ENCODE data around the gene GRK2. TPM values are rescaled to one million over a fixed set of nuclear protein-coding genes. Genes with fewer than 3 reads are reported as not detected.

Gene GRK2
- total and polyA plus RNA-seq, 2 of the 8 experiments (the other 6 are each of a cell fraction or from before 2014, with no cell fraction given) = 47.3 to 49.7 TPM

GRCh38 chr11:67291481-67292381 is 25.5 kb downstream of the GRK2 start (continued):
- TF ChIP-seq, protein P1, sequence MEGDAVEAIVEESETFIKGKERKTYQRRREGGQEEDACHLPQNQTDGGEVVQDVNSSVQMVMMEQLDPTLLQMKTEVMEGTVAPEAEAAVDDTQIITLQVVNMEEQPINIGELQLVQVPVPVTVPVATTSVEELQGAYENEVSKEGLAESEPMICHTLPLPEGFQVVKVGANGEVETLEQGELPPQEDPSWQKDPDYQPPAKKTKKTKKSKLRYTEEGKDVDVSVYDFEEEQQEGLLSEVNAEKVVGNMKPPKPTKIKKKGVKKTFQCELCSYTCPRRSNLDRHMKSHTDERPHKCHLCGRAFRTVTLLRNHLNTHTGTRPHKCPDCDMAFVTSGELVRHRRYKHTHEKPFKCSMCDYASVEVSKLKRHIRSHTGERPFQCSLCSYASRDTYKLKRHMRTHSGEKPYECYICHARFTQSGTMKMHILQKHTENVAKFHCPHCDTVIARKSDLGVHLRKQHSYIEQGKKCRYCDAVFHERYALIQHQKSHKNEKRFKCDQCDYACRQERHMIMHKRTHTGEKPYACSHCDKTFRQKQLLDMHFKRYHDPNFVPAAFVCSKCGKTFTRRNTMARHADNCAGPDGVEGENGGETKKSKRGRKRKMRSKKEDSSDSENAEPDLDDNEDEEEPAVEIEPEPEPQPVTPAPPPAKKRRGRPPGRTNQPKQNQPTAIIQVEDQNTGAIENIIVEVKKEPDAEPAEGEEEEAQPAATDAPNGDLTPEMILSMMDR (IDR thresholded peaks at IDR 0.05; ENCODE audit: control extremely low read depth in 1 of 3, insufficient read depth in 1 of 3, low read depth in 1 of 3, low read length in 3 of 3) = no peak
- no peak for TF ChIP-seq RAD21 (IDR thresholded peaks at IDR 0.05 in 1 of 2, conservative IDR thresholded peaks at IDR 0.05 in 1 of 2; ENCODE audit: low read depth in 2 of 2, low read length in 2 of 2)
- no peak for TF ChIP-seq POLR2AphosphoS5 (IDR thresholded peaks at IDR 0.05; ENCODE audit: low read depth, low read length)
- no peak for TF ChIP-seq ATF2 (IDR thresholded peaks at IDR 0.05; ENCODE audit: low read length)
- no peak for TF ChIP-seq POU5F1 (IDR thresholded peaks at IDR 0.05; ENCODE audit: low read depth, low read length)
- TF ChIP-seq TBP (IDR thresholded peaks at IDR 0.05; ENCODE audit: low read depth, low read length) = no peak

All from H1 (cell line).